Fibroblast of lung (primary cell): Measurements from ENCODE around the gene SRRM5. TPM values are rescaled to one million over a fixed set of nuclear protein-coding genes. Genes with fewer than 3 reads are reported as not detected.

Experiments used
- DNase-seq, 2 donors: peaks; one replicate each; pipeline versions ENCODE4 v3.0.0 to v3.0.0-alpha.2; 2010; ENCODE audit warnings: low read depth in 2 of 2
- H2AFZ ChIP-seq: 2 replicates; pipeline ENCODE4 v1.5.1; 2012; ENCODE audit warnings: low read length, control low read depth, inconsistent platforms
- H3K27ac ChIP-seq: 2 replicates; pipeline ENCODE4 v1.5.1; 2011; ENCODE audit warnings: low read length, control low read depth; ENCODE audit not compliant: insufficient read depth
- H3K27me3 ChIP-seq: 2 replicates; pipeline ENCODE4 v1.5.1; 2011; ENCODE audit warnings: mild to moderate bottlenecking, low read length; ENCODE audit not compliant: control insufficient read depth, insufficient read depth
- H3K36me3 ChIP-seq: 2 replicates; pipeline ENCODE4 v1.5.1; 2011; ENCODE audit warnings: low read length; ENCODE audit not compliant: control insufficient read depth, insufficient read depth
- H3K4me1 ChIP-seq: 2 replicates; pipeline ENCODE4 v1.5.1; 2011; ENCODE audit warnings: low read length; ENCODE audit not compliant: control insufficient read depth, insufficient read depth; ENCODE audit errors: extremely low read depth
- H3K4me2 ChIP-seq: 2 replicates; pipeline ENCODE4 v1.5.1; 2011; ENCODE audit warnings: low read length, control low read depth; ENCODE audit not compliant: insufficient read depth; ENCODE audit errors: extremely low read depth
- H3K4me3 ChIP-seq, 4 experiments: fragments of 200-600 bp in 1 of 4; sonication (generic) in 1 of 4; replicated peaks in 1 of 4; 2 replicates each; pipeline ENCODE4 v1.5.1; 2011 to 2016; ENCODE audit warnings: low read length in 4 of 4, low read depth in 3 of 4, mild to moderate bottlenecking in 3 of 4, control low read depth in 2 of 4, inconsistent platforms in 1 of 4, mixed read lengths in 1 of 4; ENCODE audit not compliant: insufficient read depth in 1 of 4; ENCODE audit errors: control extremely low read depth in 1 of 4
- H3K79me2 ChIP-seq: 2 replicates; pipeline ENCODE4 v1.5.1; 2012; ENCODE audit warnings: mild to moderate bottlenecking, low read length, inconsistent platforms; ENCODE audit not compliant: control insufficient read depth, insufficient read depth
- H3K9ac ChIP-seq: 2 replicates; pipeline ENCODE4 v1.5.1; 2011; ENCODE audit warnings: mild to moderate bottlenecking, low read length, control low read depth; ENCODE audit not compliant: insufficient read depth
- H3K9me3 ChIP-seq: 2 replicates; pipeline ENCODE4 v1.5.1; 2012; ENCODE audit warnings: low read depth, low read length; ENCODE audit not compliant: control insufficient read depth, insufficient read depth
- H4K20me1 ChIP-seq: 2 replicates; pipeline ENCODE4 v1.5.1; 2011; ENCODE audit warnings: low read length; ENCODE audit not compliant: control insufficient read depth, insufficient read depth; ENCODE audit errors: extremely low read depth
- CTCF ChIP-seq, 2 donors: IDR thresholded peaks in 1 of 2; conservative IDR thresholded peaks in 1 of 2; 1 replicate in 1 of 2; 2 replicates in 1 of 2; pipeline ENCODE4 v1.5.1; 2011 to 2012; ENCODE audit warnings: low read length in 2 of 2, control low read depth in 1 of 2, inconsistent platforms in 1 of 2, low read depth in 1 of 2, mild to moderate bottlenecking in 1 of 2
- EZH2 ChIP-seq: IDR thresholded peaks from 2 replicates; pipeline ENCODE4 v1.5.1; 2012; ENCODE audit warnings: low read length, control low read depth, mild to moderate bottlenecking; ENCODE audit errors: missing control alignments
- polyA plus RNA-seq, 2 donors: library from polyadenylated mRNA; depleted of rRNA in 1 of 2; stranded (reverse) in 1 of 2; unstranded in 1 of 2; fragments of >200 nt; gene quantifications; 2 replicates each; pipeline ENCODE4 v1.2.1, GENCODE V29; 2011 to 2012; ENCODE audit warnings: missing spikeins in 1 of 2
- total RNA-seq: library from RNA; depleted of rRNA; stranded (reverse); fragments of >200 nt; gene quantifications from 2 replicates; pipeline ENCODE4 v1.2.1, GENCODE V29; 2014

Gene SRRM5
- total and polyA plus RNA-seq, 2 donors (not counting 1 experiment from before 2014, with no cell fraction given), result under 0.01 to 0.06 TPM

- H4K20me1 ChIP-seq, result no peaks in the 10 kb centered on the region
- no peak overlapping the region for H3K4me2 ChIP-seq
- no peak for DNase-seq
- peaks cover 2% of the 10 kb centered on the region for H3K4me1 ChIP-seq
- H2AFZ ChIP-seq, result no peak overlapping the region
- H3K4me3 ChIP-seq, result no peak overlapping the region
- no peaks in the 10 kb centered on the region for H3K9me3 ChIP-seq
- no peak overlapping the region for H3K9ac ChIP-seq
- peaks cover 17% of the 10 kb centered on the region for H3K36me3 ChIP-seq
- H3K27me3 ChIP-seq, result no peaks in the 10 kb centered on the region
- no peak overlapping the region for H3K27ac ChIP-seq
- TF ChIP-seq CTCF (conservative IDR thresholded peaks at IDR 0.05 in 1 of 2, IDR thresholded peaks at IDR 0.05 in 1 of 2; ENCODE audit: low read depth in 1 of 2, low read length in 2 of 2), result no peak
- TF ChIP-seq EZH2, result no peak
- peaks cover 15% of the 10 kb centered on the region for H3K79me2 ChIP-seq
Observed at GRCh38 chr19:43589678-43590077, 22.2 kb upstream of the SRRM5 start.

- H3K9me3 ChIP-seq, result no peaks in the 10 kb centered on the region
- H3K9ac ChIP-seq, result no peak overlapping the region
- no peak overlapping the region for H3K27ac ChIP-seq
- TF ChIP-seq EZH2 (no peak), CTCF (conservative IDR thresholded peaks at IDR 0.05 in 1 of 2, IDR thresholded peaks at IDR 0.05 in 1 of 2; ENCODE audit: low read depth in 1 of 2, low read length in 2 of 2) (no peak)
- no peak for DNase-seq
- peaks cover 2% of the 10 kb centered on the region for H3K4me1 ChIP-seq
- peaks cover 26% of the 10 kb centered on the region for H3K79me2 ChIP-seq
- H3K36me3 ChIP-seq, result peaks cover 17% of the 10 kb centered on the region
- H2AFZ ChIP-seq, result no peak overlapping the region
- no peak overlapping the region for H3K4me3 ChIP-seq
- H3K4me2 ChIP-seq, result no peak overlapping the region
- H3K27me3 ChIP-seq, result no peaks in the 10 kb centered on the region
- no peaks in the 10 kb centered on the region for H4K20me1 ChIP-seq
Observed at GRCh38 chr19:43591904-43592772, 19.8 kb upstream of the SRRM5 start.

DNA sequence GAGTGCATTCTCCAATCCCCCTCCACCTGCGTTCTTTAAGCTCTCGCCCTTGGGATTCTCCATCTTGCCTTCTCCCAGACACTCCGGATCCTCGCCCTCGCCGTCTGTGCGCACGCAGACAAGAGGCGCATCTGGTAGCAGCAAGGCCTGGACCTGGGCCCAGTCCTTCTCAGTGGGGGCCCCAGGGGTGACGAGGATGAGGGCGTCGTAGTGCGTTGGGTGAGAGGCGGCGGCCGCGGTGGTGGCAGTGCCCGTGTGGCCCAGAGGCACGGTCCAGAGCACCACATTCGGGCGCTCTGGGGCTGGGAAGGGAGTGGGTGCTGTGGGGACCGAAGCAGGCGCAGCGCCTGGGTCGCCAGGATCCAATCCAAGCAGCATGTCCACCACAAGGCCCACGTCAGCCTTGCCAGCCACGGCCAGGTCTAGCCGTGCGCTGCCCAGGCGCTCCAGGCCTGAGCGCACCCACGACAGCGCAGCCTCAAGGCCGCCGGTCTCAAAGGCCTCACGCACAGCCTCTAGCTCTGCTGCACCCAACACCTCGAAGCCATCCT is 19.0 kb upstream of the SRRM5 start:
- H3K4me2 ChIP-seq, result no peak overlapping the region
- H2AFZ ChIP-seq, result no peak overlapping the region
- peaks cover 17% of the 10 kb centered on the region for H3K36me3 ChIP-seq
- H3K27ac ChIP-seq, result no peak overlapping the region
- no peaks in the 10 kb centered on the region for H3K27me3 ChIP-seq
- H3K9ac ChIP-seq, result no peak overlapping the region
- H4K20me1 ChIP-seq, result no peaks in the 10 kb centered on the region
- H3K4me1 ChIP-seq, result peaks cover 4% of the 10 kb centered on the region
- no peaks in the 10 kb centered on the region for H3K9me3 ChIP-seq
- H3K79me2 ChIP-seq, result peaks cover 33% of the 10 kb centered on the region
- TF ChIP-seq CTCF (conservative IDR thresholded peaks at IDR 0.05 in 1 of 2, IDR thresholded peaks at IDR 0.05 in 1 of 2; ENCODE audit: low read depth in 1 of 2, low read length in 2 of 2) (no peak), EZH2 (no peak)
- no peak for DNase-seq
- no peak overlapping the region for H3K4me3 ChIP-seq
